ENCODE measurements around the gene RAB18.

Gene RAB18

DNA sequence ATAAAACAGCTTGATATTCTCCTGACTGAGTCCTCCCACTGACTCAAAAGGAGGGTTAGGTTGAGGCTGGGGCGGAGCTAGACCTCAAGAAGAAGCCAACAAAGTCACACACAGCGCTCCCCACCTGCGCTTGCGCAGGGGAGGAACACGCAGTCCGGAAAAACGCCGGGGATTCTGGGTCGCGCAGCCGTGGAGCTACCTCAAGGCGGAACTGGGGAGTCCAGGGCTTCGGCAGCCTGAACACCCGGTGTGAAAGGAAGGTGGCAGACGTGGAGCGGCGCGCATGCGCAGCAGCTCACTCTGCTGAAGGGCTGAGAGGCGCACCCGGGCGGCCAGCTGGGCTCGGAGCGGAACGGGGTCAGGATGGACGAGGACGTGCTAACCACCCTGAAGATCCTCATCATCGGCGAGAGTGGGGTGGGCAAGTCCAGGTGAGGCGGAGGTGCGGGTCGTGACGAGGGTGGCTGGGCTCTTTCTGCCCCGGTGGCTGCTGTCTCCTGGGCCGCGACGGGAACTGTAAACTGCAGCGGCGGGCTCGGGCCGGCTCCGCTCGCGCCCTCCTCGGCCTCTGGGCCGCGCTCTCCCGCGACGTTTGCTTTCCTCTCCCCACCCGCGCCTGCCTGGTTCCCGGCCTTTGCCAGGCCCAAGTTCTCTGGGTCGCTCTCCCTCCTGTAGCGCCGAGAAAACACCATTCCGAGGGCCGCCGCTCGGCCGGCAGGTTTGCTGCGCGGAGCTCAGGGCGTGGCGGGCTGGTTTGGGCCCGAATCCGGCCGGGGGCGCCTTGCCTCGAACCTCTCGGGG, at the start of gene RAB18:
Gene RAB18 (plus strand): TSS at position 298 of the 801 bp plus-strand sequence. CDS start 66 bp downstream, at position 364.
- CTCF ChIA-PET, result interaction anchor here (1.8 kb wide), 1 partner anchor 10 kb away, joined by 5 read pairs; no protein-coding TSS in a partner anchor

DNA sequence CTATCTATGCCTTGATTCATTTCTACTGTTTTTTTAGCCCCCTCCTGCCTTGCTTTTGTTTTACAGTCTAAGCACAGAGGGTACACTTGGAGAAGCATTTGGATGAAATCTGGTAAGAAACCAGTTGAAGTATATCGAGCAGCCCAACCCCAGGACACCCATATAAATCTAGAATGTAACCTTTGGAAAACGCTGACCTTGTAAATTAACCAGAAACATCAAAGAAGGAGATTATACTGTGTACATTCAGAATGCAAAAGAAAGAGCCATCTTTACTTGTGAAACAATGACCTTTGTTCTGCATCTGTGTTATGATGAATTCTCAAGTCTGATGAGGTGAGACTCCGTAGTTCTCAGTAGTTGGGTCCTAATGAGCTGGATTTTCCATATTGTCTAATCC, 49.3 kb upstream of the RAB18 start:
- H3K4me3 ChIP-seq (ENCODE audit: low read depth, low read length), result no peak overlapping the region
- TF ChIP-seq, protein P1, sequence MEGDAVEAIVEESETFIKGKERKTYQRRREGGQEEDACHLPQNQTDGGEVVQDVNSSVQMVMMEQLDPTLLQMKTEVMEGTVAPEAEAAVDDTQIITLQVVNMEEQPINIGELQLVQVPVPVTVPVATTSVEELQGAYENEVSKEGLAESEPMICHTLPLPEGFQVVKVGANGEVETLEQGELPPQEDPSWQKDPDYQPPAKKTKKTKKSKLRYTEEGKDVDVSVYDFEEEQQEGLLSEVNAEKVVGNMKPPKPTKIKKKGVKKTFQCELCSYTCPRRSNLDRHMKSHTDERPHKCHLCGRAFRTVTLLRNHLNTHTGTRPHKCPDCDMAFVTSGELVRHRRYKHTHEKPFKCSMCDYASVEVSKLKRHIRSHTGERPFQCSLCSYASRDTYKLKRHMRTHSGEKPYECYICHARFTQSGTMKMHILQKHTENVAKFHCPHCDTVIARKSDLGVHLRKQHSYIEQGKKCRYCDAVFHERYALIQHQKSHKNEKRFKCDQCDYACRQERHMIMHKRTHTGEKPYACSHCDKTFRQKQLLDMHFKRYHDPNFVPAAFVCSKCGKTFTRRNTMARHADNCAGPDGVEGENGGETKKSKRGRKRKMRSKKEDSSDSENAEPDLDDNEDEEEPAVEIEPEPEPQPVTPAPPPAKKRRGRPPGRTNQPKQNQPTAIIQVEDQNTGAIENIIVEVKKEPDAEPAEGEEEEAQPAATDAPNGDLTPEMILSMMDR (IDR thresholded peaks at IDR 0.05; ENCODE audit: insufficient read depth, low read length, missing control alignments), result no peak
- POLR2A ChIA-PET, result no interaction called here
- DNase-seq (ENCODE audit: low read depth, low spot score), result no peak
- CTCF ChIA-PET, result interaction anchor here (1.4 kb wide), 1 partner anchor 9 kb away, joined by 3 read pairs; no protein-coding TSS in a partner anchor

More for the DNA sequence above, at the start of gene RAB18:
- peak; percentile 90 for DNase-seq (ENCODE audit: low read depth, low spot score)
- POLR2A ChIA-PET, result interaction anchor here (0.6 to 2.0 kb wide), 6 partner anchors 10 to 1028 kb away, joined by 3 to 10 read pairs (median 5); no protein-coding TSS in a partner anchor
- H3K4me3 ChIP-seq (ENCODE audit: low read depth, low read length), result peak within 1 kb of the TSS; percentile 94
- TF ChIP-seq, protein P1 (IDR thresholded peaks at IDR 0.05; ENCODE audit: insufficient read depth, low read length, missing control alignments), result peak; percentile 20

- ChIA-PET POLR2A (no interaction called here), CTCF (no interaction called here)
- no peak overlapping the region for H3K4me3 ChIP-seq (ENCODE audit: low read depth, low read length)
- TF ChIP-seq, protein P1 (IDR thresholded peaks at IDR 0.05; ENCODE audit: insufficient read depth, low read length, missing control alignments), result no peak
- DNase-seq (ENCODE audit: low read depth, low spot score), result no peak
These were observed 46.7 kb upstream of the RAB18 start for GRCh38 chr10:27457261-27457945.

GRCh38 chr10:27457966-27458365, 46.1 kb upstream of the RAB18 start:
- DNase-seq (ENCODE audit: low read depth, low spot score), result no peak
- TF ChIP-seq, protein P1 (IDR thresholded peaks at IDR 0.05; ENCODE audit: insufficient read depth, low read length, missing control alignments), result no peak
- ChIA-PET CTCF (interaction anchor here (1.1 kb wide), 1 partner anchor 12 kb away, joined by 3 read pairs; no protein-coding TSS in a partner anchor), POLR2A (no interaction called here)
- H3K4me3 ChIP-seq (ENCODE audit: low read depth, low read length), result no peak overlapping the region

DNA sequence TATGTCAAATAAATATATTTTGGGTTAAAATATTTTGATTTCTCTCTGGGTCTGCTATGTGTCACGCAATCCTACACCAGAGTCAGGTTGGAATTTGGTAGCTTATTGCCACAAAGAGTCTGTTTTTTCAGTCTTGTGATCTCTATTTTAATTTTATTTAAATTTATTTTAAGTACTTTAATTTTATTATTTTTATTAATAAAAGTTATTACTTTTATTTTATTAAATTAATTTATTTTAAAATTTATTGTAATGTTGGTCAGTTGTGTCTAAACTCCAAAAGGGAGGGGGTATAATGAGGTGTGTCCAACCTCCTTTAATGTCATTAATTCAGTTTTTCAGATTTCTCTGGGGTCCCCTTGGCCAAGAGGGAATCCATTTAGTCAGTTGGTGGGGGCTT, 42.8 kb upstream of the RAB18 start:
- TF ChIP-seq, protein P1 (IDR thresholded peaks at IDR 0.05; ENCODE audit: insufficient read depth, low read length, missing control alignments), result no peak
- POLR2A ChIA-PET, result no interaction called here
- no peak overlapping the region for H3K4me3 ChIP-seq (ENCODE audit: low read depth, low read length)
- CTCF ChIA-PET, result no interaction called here
- DNase-seq (ENCODE audit: low read depth, low spot score), result no peak

GRCh38 chr10:27463961-27464360, 40.1 kb upstream of the RAB18 start:
- ChIA-PET POLR2A (no interaction called here), CTCF (no interaction called here)
- TF ChIP-seq, protein P1 (IDR thresholded peaks at IDR 0.05; ENCODE audit: insufficient read depth, low read length, missing control alignments), result no peak
- no peak overlapping the region for H3K4me3 ChIP-seq (ENCODE audit: low read depth, low read length)
- DNase-seq (ENCODE audit: low read depth, low spot score), result no peak
